Astrocyte (in vitro differentiated cells and primary cell): ENCODE results near the gene KLHL33. TPM values are rescaled to one million over a fixed set of nuclear protein-coding genes. Genes with fewer than 3 reads are reported as not detected.

Source experiments
- DNase-seq: peaks from one replicate; pipeline ENCODE4 v3.0.0-alpha.2; 2010; ENCODE audit warnings: low read depth
- FAIRE-seq: peaks from 2 replicates; lab custom pipeline; 2011; peaks lifted over from hg19 to GRCh38; lab: Jason Lieb, UNC
- H2AFZ ChIP-seq: 2 replicates; pipeline ENCODE4 v1.6.0; 2012; ENCODE audit warnings: low read depth, low read length, inconsistent platforms
- H3K27ac ChIP-seq: 2 replicates; pipeline ENCODE4 v1.5.1; 2011; ENCODE audit warnings: low read depth, low read length, inconsistent platforms
- H3K27me3 ChIP-seq: 2 replicates; pipeline ENCODE4 v1.6.0; 2011; ENCODE audit warnings: low read length, inconsistent platforms; ENCODE audit not compliant: insufficient read depth
- H3K36me3 ChIP-seq: 2 replicates; pipeline ENCODE4 v1.5.1; 2011; ENCODE audit warnings: low read length, inconsistent platforms; ENCODE audit not compliant: insufficient read depth
- H3K4me1 ChIP-seq: 2 replicates; pipeline ENCODE4 v1.5.1; 2011; ENCODE audit warnings: low read length, inconsistent platforms; ENCODE audit not compliant: insufficient read depth
- H3K4me2 ChIP-seq: 2 replicates; pipeline ENCODE4 v1.6.0; 2012; ENCODE audit warnings: low read length, inconsistent platforms
- H3K4me3 ChIP-seq: 2 replicates; pipeline ENCODE4 v1.5.1; 2011; ENCODE audit warnings: low read depth, mild to moderate bottlenecking, low read length, inconsistent platforms; ENCODE audit not compliant: insufficient read depth
- H3K79me2 ChIP-seq: 2 replicates; pipeline ENCODE4 v1.6.0; 2012; ENCODE audit warnings: mild to moderate bottlenecking, low read length, inconsistent platforms; ENCODE audit not compliant: insufficient read depth
- H3K9ac ChIP-seq: 2 replicates; pipeline ENCODE4 v1.6.0; 2012; ENCODE audit warnings: mild to moderate bottlenecking, low read length, inconsistent platforms
- H3K9me3 ChIP-seq: 2 replicates; pipeline ENCODE4 v1.5.1; 2012; ENCODE audit warnings: low read depth, mild to moderate bottlenecking, low read length, inconsistent platforms; ENCODE audit not compliant: insufficient read depth
- H4K20me1 ChIP-seq: 2 replicates; pipeline ENCODE4 v1.6.0; 2012; ENCODE audit warnings: low read length, inconsistent platforms; ENCODE audit not compliant: insufficient read depth
- H3K27ac Mint-ChIP-seq: one replicate; pipeline ENCODE4 v1.8.0; 2021; ENCODE audit warnings: mild to moderate bottlenecking, mixed read lengths; ENCODE audit not compliant: unreplicated experiment
- H3K27me3 Mint-ChIP-seq: one replicate; pipeline ENCODE4 v1.8.0; 2021; ENCODE audit warnings: low read depth, mixed read lengths; ENCODE audit not compliant: unreplicated experiment
- H3K36me3 Mint-ChIP-seq: one replicate; pipeline ENCODE4 v1.8.0; 2021; ENCODE audit warnings: low read depth, mixed read lengths; ENCODE audit not compliant: unreplicated experiment
- H3K4me1 Mint-ChIP-seq: one replicate; pipeline ENCODE4 v1.8.0; 2021; ENCODE audit warnings: low read depth, mixed read lengths; ENCODE audit not compliant: unreplicated experiment
- H3K4me3 Mint-ChIP-seq: one replicate; pipeline ENCODE4 v1.8.0; 2021; ENCODE audit warnings: mild to moderate bottlenecking, moderate library complexity, mixed read lengths; ENCODE audit not compliant: unreplicated experiment
- H3K9me3 Mint-ChIP-seq: one replicate; pipeline ENCODE4 v1.8.0; 2021; ENCODE audit warnings: mild to moderate bottlenecking, mixed read lengths; ENCODE audit not compliant: unreplicated experiment
- CTCF ChIP-seq: IDR thresholded peaks from 2 replicates; pipeline ENCODE4 v1.5.1; 2011; ENCODE audit warnings: low read depth, mild to moderate bottlenecking, inconsistent platforms, low read length, moderate library complexity; ENCODE audit not compliant: insufficient read depth
- EZH2 ChIP-seq: IDR thresholded peaks from 2 replicates; pipeline ENCODE4 v1.6.1; 2012; ENCODE audit warnings: mild to moderate bottlenecking, low read length, inconsistent platforms; ENCODE audit not compliant: insufficient read depth
- total RNA-seq: library from RNA; stranded (reverse); gene quantifications from 2 replicates; pipeline ENCODE4 v1.2.1, GENCODE V29; 2021

KLHL33 gene
- total RNA-seq, 1 donor from 2014 or later: 0.07 TPM

GRCh38 chr14:20469242-20469889 is 33.4 kb upstream of the KLHL33 start, which contains the start of gene PNP:
TSS of gene PNP (plus strand) at chr14:20469406. CDS start at chr14:20469525, 119 bp downstream.
- peak within 1 kb of the TSS; percentile 80 for H3K27ac ChIP-seq
- H3K36me3 ChIP-seq: peaks cover 14% of the 10 kb centered on the region
- Mint-ChIP-seq H3K27me3 (no peaks in the 10 kb centered on the region), H3K4me3 (peak within 1 kb of the TSS; percentile 91), H3K4me1 (peaks cover 3% of the 10 kb centered on the region), H3K36me3 (peaks cover 1% of the 10 kb centered on the region), H3K27ac (peak within 1 kb of the TSS; percentile 73), H3K9me3 (no peaks in the 10 kb centered on the region)
- H2AFZ ChIP-seq: peak within 1 kb of the TSS; percentile 93
- peaks cover 28% of the 10 kb centered on the region for H3K79me2 ChIP-seq
- H3K4me3 ChIP-seq: peak within 1 kb of the TSS; percentile 89
- no peaks in the 10 kb centered on the region for H3K9me3 ChIP-seq
- FAIRE-seq: no peak
- H3K4me1 ChIP-seq: peaks cover 3% of the 10 kb centered on the region
- H3K4me2 ChIP-seq: peak within 1 kb of the TSS; percentile 92
- peak; percentile 71 for DNase-seq
- H4K20me1 ChIP-seq: peaks cover 14% of the 10 kb centered on the region
- peak within 1 kb of the TSS; percentile 91 for H3K9ac ChIP-seq
- no peak for TF ChIP-seq EZH2
- no peak for TF ChIP-seq CTCF
- H3K27me3 ChIP-seq: no peaks in the 10 kb centered on the region

- Mint-ChIP-seq H3K9me3 (no peaks in the 10 kb centered on the region), H3K36me3 (peaks cover 1% of the 10 kb centered on the region), H3K27me3 (no peaks in the 10 kb centered on the region), H3K4me3 (peak overlapping the region; percentile 91), H3K27ac (peak overlapping the region; percentile 73), H3K4me1 (peaks cover 3% of the 10 kb centered on the region)
- peaks cover 28% of the 10 kb centered on the region for H3K79me2 ChIP-seq
- peak overlapping the region; percentile 92 for H3K4me2 ChIP-seq
- no peak for DNase-seq
- H3K27me3 ChIP-seq: no peaks in the 10 kb centered on the region
- peak overlapping the region; percentile 21 for H3K27ac ChIP-seq
- FAIRE-seq: no peak
- peak overlapping the region; percentile 93 for H2AFZ ChIP-seq
- H3K4me3 ChIP-seq: peak overlapping the region; percentile 89
- TF ChIP-seq CTCF: no peak
- TF ChIP-seq EZH2: no peak
- no peaks in the 10 kb centered on the region for H3K9me3 ChIP-seq
- peaks cover 3% of the 10 kb centered on the region for H3K4me1 ChIP-seq
- peak overlapping the region; percentile 91 for H3K9ac ChIP-seq
- peaks cover 14% of the 10 kb centered on the region for H4K20me1 ChIP-seq
- H3K36me3 ChIP-seq: peaks cover 9% of the 10 kb centered on the region
Measured at GRCh38 chr14:20468764-20469241, 32.8 kb upstream of the KLHL33 start.
